K562 (cell line): Measurements from ENCODE around the gene TMEM108. TPM values are rescaled to one million over a fixed set of nuclear protein-coding genes. Genes with fewer than 3 reads are reported as not detected.

Experiments used
- DIDO1 ChIP-seq: fragments of 450-650 bp; IDR thresholded peaks from 2 replicates; pipeline ENCODE4 v1.6.1; 2016; ENCODE audit warnings: low read depth, missing biosample characterization, missing genetic modification characterization
- MAFF ChIP-seq: IDR thresholded peaks from 2 replicates; pipeline ENCODE4 v1.6.1; 2012; ENCODE audit warnings: low read length, improper control_type of control experiment
- SMAD1 ChIP-seq: fragments of 150-350 bp; IDR thresholded peaks from 2 replicates; pipeline ENCODE4 v1.6.1; 2014; ENCODE audit warnings: low read length, low read depth; ENCODE audit not compliant: partially characterized antibody
- SMARCE1 ChIP-seq: fragments of 450-650 bp; IDR thresholded peaks from 2 replicates; pipeline ENCODE4 v1.7.1; 2016; ENCODE audit warnings: mild to moderate bottlenecking
- U2AF1 ChIP-seq: fragments of 200-400 bp; formaldehyde crosslinking; optimal IDR thresholded peaks from 2 replicates; pipeline ENCODE3; 2017; ENCODE audit warnings: mild to moderate bottlenecking, low read depth, low read length, moderate library complexity
- polyA plus RNA-seq, 8 experiments: library from polyadenylated mRNA; depleted of rRNA in 4 of 8; stranded (reverse) in 5 of 8; unstranded in 3 of 8; fragments of >200 nt; fragmentation: Nextera tagmentation in 2 of 8; fragmentation: Illumina TruSeq in 1 of 8; extraction: Ambion mirVana in 2 of 8; extraction: Trizol in 1 of 8; gene quantifications; 2 replicates each; pipeline versions ENCODE4 v1.2.1 to v1.2.3, GENCODE V29; 2011 to 2014; ENCODE audit warnings: inconsistent platforms in 1 of 8, missing spikeins in 1 of 8
- total RNA-seq, 7 experiments: library from RNA; depleted of rRNA in 6 of 7; stranded (reverse); fragments of >200 nt in 6 of 7; fragmentation: Illumina TruSeq in 2 of 7; extraction: Trizol in 2 of 7; gene quantifications; 2 replicates each; pipeline versions ENCODE4 v1.2.1 to v1.2.3, GENCODE V29; 2011 to 2021; ENCODE audit warnings: low replicate concordance in 1 of 7
- TF ChIP-seq, protein P1 (sequence below): IDR thresholded peaks from 2 replicates; pipeline ENCODE4 v1.6.1; 2012; ENCODE audit warnings: low read depth, low read length, improper control_type of control experiment, borderline replicate concordance
- TF ChIP-seq, protein P2 (sequence below): conservative IDR thresholded peaks from 2 replicates; pipeline ENCODE4 v1.6.1; 2011; ENCODE audit warnings: low read depth, mild to moderate bottlenecking, low read length; ENCODE audit not compliant: control insufficient read depth
- TF ChIP-seq, protein P3 (sequence below), 2 experiments: fragments of 450-650 bp; IDR thresholded peaks; 2 replicates each; pipeline ENCODE4 v1.6.1; 2016

Gene TMEM108
- total and polyA plus RNA-seq, 9 of the 15 experiments (the other 6 are each of a cell fraction or from before 2014, with no cell fraction given): 0.65 to 11.1 (median 3.4) TPM

DNA sequence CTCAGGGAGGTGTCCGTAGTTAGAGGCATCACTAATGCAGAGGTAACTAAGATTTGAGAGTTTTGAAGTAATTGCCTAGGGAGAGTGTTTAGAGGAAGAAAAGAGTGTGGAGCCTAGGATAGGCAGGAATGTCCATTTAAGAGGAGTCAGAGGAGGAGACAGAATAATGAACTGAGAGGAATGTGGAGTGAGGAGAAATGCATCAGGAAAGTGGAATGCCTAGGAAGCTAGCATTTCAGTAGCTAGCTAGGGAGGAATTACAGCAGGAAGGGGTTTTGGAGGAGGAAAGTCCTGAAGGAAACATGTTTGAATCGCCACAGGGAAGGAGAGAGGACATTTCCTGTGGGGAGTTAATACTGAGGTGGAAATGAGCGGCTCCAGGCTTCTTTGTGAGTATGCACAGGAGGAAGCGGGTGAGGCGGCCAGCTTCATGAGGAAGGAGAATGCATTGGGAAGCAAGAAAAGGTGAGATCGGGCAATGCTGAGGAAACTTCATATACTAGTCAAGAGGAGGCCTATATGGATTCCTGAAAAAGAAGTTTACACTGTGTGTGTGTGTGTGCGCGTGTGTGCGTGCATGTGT is 154.3 kb downstream of the TMEM108 start (continued):
- TF ChIP-seq, protein P1, sequence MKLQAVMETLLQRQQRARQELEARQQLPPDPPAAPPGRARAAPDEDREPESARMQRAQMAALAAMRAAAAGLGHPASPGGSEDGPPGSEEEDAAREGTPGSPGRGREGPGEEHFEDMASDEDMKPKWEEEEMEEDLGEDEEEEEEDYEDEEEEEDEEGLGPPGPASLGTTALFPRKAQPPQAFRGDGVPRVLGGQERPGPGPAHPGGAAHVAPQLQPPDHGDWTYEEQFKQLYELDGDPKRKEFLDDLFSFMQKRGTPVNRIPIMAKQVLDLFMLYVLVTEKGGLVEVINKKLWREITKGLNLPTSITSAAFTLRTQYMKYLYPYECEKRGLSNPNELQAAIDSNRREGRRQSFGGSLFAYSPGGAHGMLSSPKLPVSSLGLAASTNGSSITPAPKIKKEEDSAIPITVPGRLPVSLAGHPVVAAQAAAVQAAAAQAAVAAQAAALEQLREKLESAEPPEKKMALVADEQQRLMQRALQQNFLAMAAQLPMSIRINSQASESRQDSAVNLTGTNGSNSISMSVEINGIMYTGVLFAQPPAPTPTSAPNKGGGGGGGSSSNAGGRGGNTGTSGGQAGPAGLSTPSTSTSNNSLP: no peak
- TF ChIP-seq DIDO1 (tag): no peak
- TF ChIP-seq, protein P2, sequence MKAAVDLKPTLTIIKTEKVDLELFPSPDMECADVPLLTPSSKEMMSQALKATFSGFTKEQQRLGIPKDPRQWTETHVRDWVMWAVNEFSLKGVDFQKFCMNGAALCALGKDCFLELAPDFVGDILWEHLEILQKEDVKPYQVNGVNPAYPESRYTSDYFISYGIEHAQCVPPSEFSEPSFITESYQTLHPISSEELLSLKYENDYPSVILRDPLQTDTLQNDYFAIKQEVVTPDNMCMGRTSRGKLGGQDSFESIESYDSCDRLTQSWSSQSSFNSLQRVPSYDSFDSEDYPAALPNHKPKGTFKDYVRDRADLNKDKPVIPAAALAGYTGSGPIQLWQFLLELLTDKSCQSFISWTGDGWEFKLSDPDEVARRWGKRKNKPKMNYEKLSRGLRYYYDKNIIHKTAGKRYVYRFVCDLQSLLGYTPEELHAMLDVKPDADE: no peak
- no peak for TF ChIP-seq U2AF1
- TF ChIP-seq SMARCE1: no peak
- no peak for TF ChIP-seq MAFF
- TF ChIP-seq SMAD1: no peak
- TF ChIP-seq, protein P3, sequence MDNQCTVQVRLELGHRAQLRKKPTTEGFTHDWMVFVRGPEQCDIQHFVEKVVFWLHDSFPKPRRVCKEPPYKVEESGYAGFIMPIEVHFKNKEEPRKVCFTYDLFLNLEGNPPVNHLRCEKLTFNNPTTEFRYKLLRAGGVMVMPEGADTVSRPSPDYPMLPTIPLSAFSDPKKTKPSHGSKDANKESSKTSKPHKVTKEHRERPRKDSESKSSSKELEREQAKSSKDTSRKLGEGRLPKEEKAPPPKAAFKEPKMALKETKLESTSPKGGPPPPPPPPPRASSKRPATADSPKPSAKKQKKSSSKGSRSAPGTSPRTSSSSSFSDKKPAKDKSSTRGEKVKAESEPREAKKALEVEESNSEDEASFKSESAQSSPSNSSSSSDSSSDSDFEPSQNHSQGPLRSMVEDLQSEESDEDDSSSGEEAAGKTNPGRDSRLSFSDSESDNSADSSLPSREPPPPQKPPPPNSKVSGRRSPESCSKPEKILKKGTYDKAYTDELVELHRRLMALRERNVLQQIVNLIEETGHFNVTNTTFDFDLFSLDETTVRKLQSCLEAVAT (IDR thresholded peaks at IDR 0.05): no peak
